GM12891 (cell line): ENCODE results near the gene ACE.

Experiments
- POLR2A ChIP-seq: IDR thresholded peaks from 2 replicates; pipeline ENCODE4 v1.6.1; 2011; ENCODE audit warnings: low read depth, low read length, control low read depth
- POLR2AphosphoS5 ChIP-seq: IDR thresholded peaks from 2 replicates; pipeline ENCODE4 v1.6.1; 2011; ENCODE audit warnings: low read depth, low read length, control low read depth

DNA sequence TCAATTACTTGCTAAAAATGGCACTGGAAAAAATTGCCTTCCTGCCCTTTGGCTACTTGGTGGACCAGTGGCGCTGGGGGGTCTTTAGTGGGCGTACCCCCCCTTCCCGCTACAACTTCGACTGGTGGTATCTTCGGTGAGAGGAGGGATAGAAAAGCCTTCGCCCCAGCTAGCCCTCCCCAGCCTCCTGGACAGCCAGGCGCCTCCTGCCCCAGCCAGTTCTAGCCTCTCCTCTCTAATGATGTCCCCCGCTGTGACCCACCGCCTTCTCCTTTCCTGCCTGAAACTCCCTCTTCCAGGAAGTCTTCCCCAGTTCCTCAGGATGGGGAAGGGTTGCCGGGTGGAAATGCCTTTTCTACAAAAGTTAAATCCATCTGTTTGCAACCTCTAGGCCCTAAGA lies 6.2 kb downstream of the ACE start:
- TF ChIP-seq POLR2A (no peak), POLR2AphosphoS5 (no peak)
